AG04449 (cell line): ENCODE results near the gene DYNLT1.

ENCODE experiments used
- CTCF ChIA-PET: fragments of 350-600 bp; formaldehyde crosslinking; extraction: SDS; loops from one replicate; lab custom pipeline; 2021; ENCODE audit warnings: antibody characterized with exemption; lab: Yijun Ruan, JAX
- POLR2A ChIA-PET: fragments of 400-600, 350-600 bp; formaldehyde crosslinking; extraction: SDS; loops from one replicate; lab custom pipeline; 2020; ENCODE audit warnings: antibody characterized with exemption, inconsistent platforms; lab: Yijun Ruan, JAX
- DNase-seq: peaks from one replicate; pipeline ENCODE4 v3.0.0-alpha.2; 2010; ENCODE audit warnings: low read depth, low spot score
- H3K4me3 ChIP-seq: 2 replicates; pipeline ENCODE4 v1.5.1; 2011; ENCODE audit warnings: low read depth, mild to moderate bottlenecking, control low read depth, low read length
- TF ChIP-seq, protein P1 (sequence below): IDR thresholded peaks from one replicate; pipeline ENCODE4 v1.5.1; 2011; ENCODE audit warnings: mild to moderate bottlenecking, moderate library complexity, low read length, control low read depth, inconsistent platforms; ENCODE audit not compliant: insufficient read depth; ENCODE audit errors: missing control alignments

DYNLT1 gene

GRCh38 chr6:158599635-158600034, 44.9 kb downstream of the DYNLT1 start:
- TF ChIP-seq, protein P1, sequence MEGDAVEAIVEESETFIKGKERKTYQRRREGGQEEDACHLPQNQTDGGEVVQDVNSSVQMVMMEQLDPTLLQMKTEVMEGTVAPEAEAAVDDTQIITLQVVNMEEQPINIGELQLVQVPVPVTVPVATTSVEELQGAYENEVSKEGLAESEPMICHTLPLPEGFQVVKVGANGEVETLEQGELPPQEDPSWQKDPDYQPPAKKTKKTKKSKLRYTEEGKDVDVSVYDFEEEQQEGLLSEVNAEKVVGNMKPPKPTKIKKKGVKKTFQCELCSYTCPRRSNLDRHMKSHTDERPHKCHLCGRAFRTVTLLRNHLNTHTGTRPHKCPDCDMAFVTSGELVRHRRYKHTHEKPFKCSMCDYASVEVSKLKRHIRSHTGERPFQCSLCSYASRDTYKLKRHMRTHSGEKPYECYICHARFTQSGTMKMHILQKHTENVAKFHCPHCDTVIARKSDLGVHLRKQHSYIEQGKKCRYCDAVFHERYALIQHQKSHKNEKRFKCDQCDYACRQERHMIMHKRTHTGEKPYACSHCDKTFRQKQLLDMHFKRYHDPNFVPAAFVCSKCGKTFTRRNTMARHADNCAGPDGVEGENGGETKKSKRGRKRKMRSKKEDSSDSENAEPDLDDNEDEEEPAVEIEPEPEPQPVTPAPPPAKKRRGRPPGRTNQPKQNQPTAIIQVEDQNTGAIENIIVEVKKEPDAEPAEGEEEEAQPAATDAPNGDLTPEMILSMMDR = no peak
- CTCF ChIA-PET = interaction anchor here (10.1 to 13.1 kb wide), 2 partner anchors 378 to 386 kb away, joined by 145 to 257 read pairs; no protein-coding TSS in a partner anchor
- POLR2A ChIA-PET = no interaction called here
- no peak overlapping the region for H3K4me3 ChIP-seq
- DNase-seq = no peak

DNA sequence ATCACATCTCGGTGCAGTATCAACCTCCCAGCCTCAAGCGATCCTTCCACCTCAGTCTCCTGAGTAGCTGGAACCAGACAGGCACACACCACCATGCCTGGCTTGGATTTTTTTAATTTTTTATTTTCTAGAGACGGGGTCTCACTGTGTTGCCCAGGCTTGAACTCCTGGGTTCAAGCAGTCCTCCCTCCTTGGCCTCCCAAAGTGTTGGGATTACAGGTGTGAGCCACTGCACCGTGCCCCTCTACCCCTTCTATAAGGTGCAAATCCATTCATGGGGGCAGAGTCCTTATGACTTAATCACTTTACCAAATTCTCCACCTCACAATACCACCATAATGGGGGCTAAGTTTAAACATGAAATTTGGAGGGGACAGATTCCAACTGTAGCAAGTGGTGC, 47.0 kb downstream of the DYNLT1 start:
- DNase-seq = no peak
- H3K4me3 ChIP-seq = no peak overlapping the region
- TF ChIP-seq, protein P1 = no peak
- CTCF ChIA-PET = interaction anchor here (2.9 to 11.2 kb wide), 2 partner anchors 8 to 384 kb away, joined by 13 to 92 read pairs; no protein-coding TSS in a partner anchor
- POLR2A ChIA-PET = no interaction called here

DNA sequence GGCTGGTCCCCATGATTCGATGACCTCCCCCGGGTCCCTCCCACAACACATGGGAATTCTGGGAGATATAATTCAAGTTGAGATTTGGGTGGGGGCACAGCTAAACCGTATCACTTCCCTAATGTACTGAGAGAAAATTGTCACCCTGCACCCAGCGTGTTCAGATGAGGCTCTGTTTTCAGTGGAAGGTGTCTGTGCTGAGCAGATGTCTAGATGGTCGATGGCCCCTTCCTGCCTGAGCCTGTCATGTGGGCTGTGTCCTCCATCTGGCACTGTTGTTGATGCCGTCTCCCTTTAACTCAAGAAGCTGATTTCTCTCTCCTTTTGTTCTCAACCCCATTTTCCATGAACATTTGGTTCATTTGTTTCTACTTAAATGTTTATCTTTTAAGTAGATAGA, 47.7 kb downstream of the DYNLT1 start:
- DNase-seq = no peak
- H3K4me3 ChIP-seq = no peak overlapping the region
- ChIA-PET POLR2A (no interaction called here), CTCF (interaction anchor here (2.9 to 11.2 kb wide), 3 partner anchors 9 to 383 kb away, joined by 13 to 92 read pairs (median 25); no protein-coding TSS in a partner anchor)
- TF ChIP-seq, protein P1 = no peak

GRCh38 chr6:158595223-158595622, 49.3 kb downstream of the DYNLT1 start:
- no peak for DNase-seq
- POLR2A ChIA-PET = no interaction called here
- TF ChIP-seq, protein P1 = peak; percentile 13
- CTCF ChIA-PET = interaction anchor here (2.9 to 11.2 kb wide), 3 partner anchors 10 to 382 kb away, joined by 13 to 92 read pairs (median 25); no protein-coding TSS in a partner anchor
- no peak overlapping the region for H3K4me3 ChIP-seq

GRCh38 chr6:158593670-158594069, 50.9 kb downstream of the DYNLT1 start:
- no peak overlapping the region for H3K4me3 ChIP-seq
- TF ChIP-seq, protein P1 = no peak
- CTCF ChIA-PET = interaction anchor here (0.9 to 11.2 kb wide), 4 partner anchors 11 to 373 kb away, joined by 3 to 92 read pairs (median 14); no protein-coding TSS in a partner anchor

GRCh38 chr6:158591810-158592209, 52.7 kb downstream of the DYNLT1 start:
- CTCF ChIA-PET = interaction anchor here (0.7 to 11.2 kb wide), 3 partner anchors 14 to 378 kb away, joined by 4 to 92 read pairs (median 6); no protein-coding TSS in a partner anchor
- TF ChIP-seq, protein P1 = no peak
- no peak for DNase-seq
- POLR2A ChIA-PET = no interaction called here
- H3K4me3 ChIP-seq = no peak overlapping the region

More at GRCh38 chr6:158593670-158594069, 50.9 kb downstream of the DYNLT1 start:
- no peak for DNase-seq
- POLR2A ChIA-PET = no interaction called here
